ENCODE data around the gene KCNK4. TPM values are rescaled to one million over a fixed set of nuclear protein-coding genes. Genes with fewer than 3 reads are reported as not detected.
A peak's percentile ranks its signal among the peaks of the same experiment; 100 is the strongest.

The KCNK4 gene
- total and polyA plus RNA-seq, 2 of the 13 experiments (the other 11 are each of a cell fraction or from before 2014, with no cell fraction given): not detected

DNA sequence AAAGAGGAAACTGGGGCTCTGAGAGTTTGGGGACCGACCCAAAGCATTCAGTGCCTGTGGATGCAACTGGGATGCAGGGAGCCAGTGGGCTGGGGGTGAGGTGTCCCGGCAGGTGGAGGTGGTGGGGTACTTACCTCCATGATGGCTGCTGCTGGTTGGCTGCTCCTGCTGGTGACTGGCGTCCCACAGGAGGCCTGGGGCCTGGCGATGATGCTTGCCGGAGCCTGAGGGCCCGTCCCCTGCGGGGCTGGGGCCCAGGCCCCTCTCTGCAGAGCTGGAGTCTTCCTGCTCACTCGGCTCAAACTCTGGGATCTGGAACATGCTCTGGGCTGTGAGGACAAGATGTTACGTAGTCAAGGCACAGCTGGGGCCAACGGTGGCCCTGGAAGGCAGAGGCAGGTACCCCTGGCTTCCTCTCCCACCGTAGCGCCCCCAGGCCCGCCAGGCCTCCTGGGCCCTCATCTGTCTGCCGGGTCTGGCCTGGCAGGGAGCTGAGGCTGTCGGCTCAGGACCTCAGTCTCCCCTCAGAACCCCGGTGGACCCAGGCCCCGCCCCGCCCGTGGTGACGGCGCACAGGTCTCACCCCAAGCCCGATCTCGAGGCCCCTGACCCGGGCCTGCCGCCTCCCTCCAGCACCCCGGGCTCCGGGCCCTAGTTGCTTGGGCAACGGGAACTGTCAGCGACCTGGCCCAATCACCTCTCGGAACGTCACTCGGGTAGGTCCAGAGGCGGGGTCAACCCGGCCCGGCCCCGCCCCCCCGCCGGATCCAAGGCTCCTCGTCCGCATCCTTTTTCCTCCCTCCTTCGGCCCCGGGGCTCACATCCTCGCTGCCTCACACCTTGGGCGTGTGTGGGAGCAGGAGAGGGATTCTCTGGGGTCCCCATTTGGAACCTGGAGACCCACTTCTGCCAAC lies 6.8 kb upstream of the KCNK4 start, which contains the start of gene BAD (continued):
- TF ChIP-seq ZNF615 (CRISPR knock-in tag; IDR thresholded peaks at IDR 0.05; ENCODE audit: borderline replicate concordance): no peak
- TF ChIP-seq ZNF710 (CRISPR knock-in tag; IDR thresholded peaks at IDR 0.05; ENCODE audit: borderline replicate concordance): no peak
- TF ChIP-seq ADNP (CRISPR knock-in tag; IDR thresholded peaks at IDR 0.05): no peak
- TF ChIP-seq ZNF784 (CRISPR knock-in tag; IDR thresholded peaks at IDR 0.05; ENCODE audit: borderline replicate concordance): no peak; the same call in 1 of the 2 replicates
- TF ChIP-seq, protein P1, sequence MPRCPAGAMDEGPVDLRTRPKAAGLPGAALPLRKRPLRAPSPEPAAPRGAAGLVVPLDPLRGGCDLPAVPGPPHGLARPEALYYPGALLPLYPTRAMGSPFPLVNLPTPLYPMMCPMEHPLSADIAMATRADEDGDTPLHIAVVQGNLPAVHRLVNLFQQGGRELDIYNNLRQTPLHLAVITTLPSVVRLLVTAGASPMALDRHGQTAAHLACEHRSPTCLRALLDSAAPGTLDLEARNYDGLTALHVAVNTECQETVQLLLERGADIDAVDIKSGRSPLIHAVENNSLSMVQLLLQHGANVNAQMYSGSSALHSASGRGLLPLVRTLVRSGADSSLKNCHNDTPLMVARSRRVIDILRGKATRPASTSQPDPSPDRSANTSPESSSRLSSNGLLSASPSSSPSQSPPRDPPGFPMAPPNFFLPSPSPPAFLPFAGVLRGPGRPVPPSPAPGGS (CRISPR knock-in tag; IDR thresholded peaks at IDR 0.05): 0 out of 2 replicates have a peak, but pooled peaks have one; percentile 15
- TF ChIP-seq CBX1 (IDR thresholded peaks at IDR 0.05; ENCODE audit: low read depth): no peak
- TF ChIP-seq NFATC3 (CRISPR knock-in tag; IDR thresholded peaks at IDR 0.05): no peak
- TF ChIP-seq KDM3A (CRISPR knock-in tag; IDR thresholded peaks at IDR 0.05; ENCODE audit: low read depth): no peak
- TF ChIP-seq PAWR (CRISPR knock-in tag; IDR thresholded peaks at IDR 0.05; ENCODE audit: borderline replicate concordance): 0 out of 2 replicates have a peak, but pooled peaks have one; percentile 10
- TF ChIP-seq ZNF749 (CRISPR knock-in tag; IDR thresholded peaks at IDR 0.05; ENCODE audit: borderline replicate concordance): 0 out of 2 replicates have a peak, but pooled peaks have one; percentile 53
- TF ChIP-seq ZNF775 (CRISPR knock-in tag; IDR thresholded peaks at IDR 0.05; ENCODE audit: borderline replicate concordance): no peak
- no peak; the same call in 1 of the 2 replicates for TF ChIP-seq ZBED4 (CRISPR knock-in tag; IDR thresholded peaks at IDR 0.05; ENCODE audit: borderline replicate concordance)
- TF ChIP-seq ZNF652 (CRISPR knock-in tag; IDR thresholded peaks at IDR 0.05; ENCODE audit: borderline replicate concordance, low read depth): no peak
- no peak for TF ChIP-seq SAFB2 (CRISPR knock-in tag; IDR thresholded peaks at IDR 0.05; ENCODE audit: borderline replicate concordance, low read depth)
- TF ChIP-seq, protein P2, sequence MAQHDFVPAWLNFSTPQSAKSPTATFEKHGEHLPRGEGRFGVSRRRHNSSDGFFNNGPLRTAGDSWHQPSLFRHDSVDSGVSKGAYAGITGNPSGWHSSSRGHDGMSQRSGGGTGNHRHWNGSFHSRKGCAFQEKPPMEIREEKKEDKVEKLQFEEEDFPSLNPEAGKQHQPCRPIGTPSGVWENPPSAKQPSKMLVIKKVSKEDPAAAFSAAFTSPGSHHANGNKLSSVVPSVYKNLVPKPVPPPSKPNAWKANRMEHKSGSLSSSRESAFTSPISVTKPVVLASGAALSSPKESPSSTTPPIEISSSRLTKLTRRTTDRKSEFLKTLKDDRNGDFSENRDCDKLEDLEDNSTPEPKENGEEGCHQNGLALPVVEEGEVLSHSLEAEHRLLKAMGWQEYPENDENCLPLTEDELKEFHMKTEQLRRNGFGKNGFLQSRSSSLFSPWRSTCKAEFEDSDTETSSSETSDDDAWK (CRISPR knock-in tag; IDR thresholded peaks at IDR 0.05): no peak
- no peak for TF ChIP-seq ZNF34 (CRISPR knock-in tag; IDR thresholded peaks at IDR 0.05; ENCODE audit: borderline replicate concordance)
- no peak for TF ChIP-seq ZNF354B (CRISPR knock-in tag; IDR thresholded peaks at IDR 0.05)
- TF ChIP-seq ZNF792 (CRISPR knock-in tag; IDR thresholded peaks at IDR 0.05): 0 out of 2 replicates have a peak, but pooled peaks have one; percentile 16

Measured in HepG2 (cell line).